ENCODE data around the gene AQP5.
A peak's percentile ranks its signal among the peaks of the same experiment; 100 is the strongest.

Gene AQP5

DNA sequence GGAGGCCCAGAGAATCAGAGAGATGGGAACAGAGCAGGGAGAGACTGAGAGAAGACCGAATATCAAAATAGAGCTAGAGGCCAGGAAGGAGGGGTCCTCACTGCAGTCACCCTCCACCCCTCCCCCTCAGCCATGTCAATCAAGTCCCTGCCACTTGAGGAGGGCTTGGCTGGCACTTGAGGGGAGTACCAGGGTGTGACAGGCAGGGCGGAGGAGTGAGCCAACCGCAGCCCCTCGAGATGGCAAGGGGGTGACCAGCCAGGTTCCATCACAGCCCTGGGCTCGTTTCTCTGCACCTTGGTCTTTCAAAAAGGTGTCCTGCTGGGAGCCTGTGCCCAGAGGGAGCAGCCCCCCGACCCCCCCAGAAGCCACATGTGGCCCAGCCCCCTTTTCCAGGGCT lies 4.2 kb downstream of the AQP5 start:
- H3K4me3 ChIP-seq (ENCODE audit: low read depth, low read length), result no peak overlapping the region
- in situ Hi-C loops (cut with HindIII; ENCODE audit: low pct_ligation_motif_present, low sequenced_read_pairs), result loop anchor here (5.0 to 25.0 kb wide), 2 partner anchors 101 to 221 kb away; no protein-coding TSS in a partner anchor

GRCh38 chr12:49966511-49967041 lies 4.9 kb downstream of the AQP5 start:
- Histone ChIP-seq H3K36me3 (replicated peaks) (no peaks in the 10 kb centered on the region), H3K27ac (no peak overlapping the region), H3K4me3 (ENCODE audit: low read depth, low read length) (no peak overlapping the region), H3K27me3 (replicated peaks) (peaks cover 33% of the 10 kb centered on the region)
- no peak for DNase-seq
- TF ChIP-seq CTCF (IDR thresholded peaks at IDR 0.05; ENCODE audit: low read depth, low read length, missing control alignments), result no peak
- in situ Hi-C loops (cut with HindIII; ENCODE audit: low pct_ligation_motif_present, low sequenced_read_pairs), result loop anchor here (5.0 to 25.0 kb wide), 2 partner anchors 101 to 221 kb away; no protein-coding TSS in a partner anchor

More for the DNA sequence above, 4.2 kb downstream of the AQP5 start:
- no peaks in the 10 kb centered on the region for H3K36me3 ChIP-seq (replicated peaks)
- H3K27me3 ChIP-seq (replicated peaks), result peaks cover 40% of the 10 kb centered on the region
- DNase-seq, result no peak
- no peak for TF ChIP-seq CTCF (IDR thresholded peaks at IDR 0.05; ENCODE audit: low read depth, low read length, missing control alignments)
- H3K27ac ChIP-seq, result no peak overlapping the region

DNA sequence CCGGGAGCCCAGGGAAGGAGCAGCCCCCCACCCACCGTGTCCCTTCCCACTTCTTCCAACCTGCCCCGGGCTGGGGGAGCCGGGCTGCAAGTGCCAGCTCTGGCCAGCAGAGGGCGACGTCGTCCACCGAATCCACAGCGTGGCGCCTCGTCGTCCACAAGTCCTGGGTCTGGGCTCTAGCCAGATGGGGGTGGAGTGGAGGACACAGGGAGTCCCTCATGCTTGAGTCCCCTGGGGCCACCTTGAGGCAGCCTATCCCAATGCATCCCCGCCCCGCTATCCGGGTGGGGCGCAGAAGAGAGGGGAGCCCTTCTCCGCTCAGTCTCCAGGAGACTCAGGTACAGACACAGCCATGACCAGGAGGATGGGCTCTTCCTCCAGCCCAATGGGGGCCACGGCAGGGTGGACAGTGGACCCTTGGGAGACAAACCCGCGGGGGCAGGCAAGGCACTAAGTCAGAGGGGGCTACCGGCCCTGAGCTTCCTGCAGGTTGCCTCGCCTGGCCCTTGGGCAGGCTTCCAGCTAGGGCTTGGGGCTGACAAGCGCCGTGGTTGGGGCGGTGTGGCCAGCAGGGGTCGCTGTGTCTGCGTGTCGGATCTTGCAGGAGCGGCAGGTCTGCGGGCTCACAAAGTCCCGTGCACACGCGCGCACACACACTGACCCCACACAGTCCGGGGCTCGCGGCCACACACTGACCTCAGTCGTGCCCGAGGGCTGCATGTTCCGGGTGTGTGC lies 5.5 kb downstream of the AQP5 start:
- H3K27ac ChIP-seq, result no peak overlapping the region
- peak; percentile 90 for TF ChIP-seq CTCF (IDR thresholded peaks at IDR 0.05; ENCODE audit: low read depth, low read length, missing control alignments)
- H3K36me3 ChIP-seq (replicated peaks), result no peaks in the 10 kb centered on the region
- peaks cover 29% of the 10 kb centered on the region for H3K27me3 ChIP-seq (replicated peaks)
- peak overlapping the region; percentile 40 for H3K4me3 ChIP-seq (ENCODE audit: low read depth, low read length)
- in situ Hi-C loops (cut with HindIII; ENCODE audit: low pct_ligation_motif_present, low sequenced_read_pairs), result loop anchor here (5.0 to 25.0 kb wide), 2 partner anchors 100 to 220 kb away; no protein-coding TSS in a partner anchor
- peak; percentile 76 for DNase-seq

- Histone ChIP-seq H3K36me3 (replicated peaks) (no peaks in the 10 kb centered on the region), H3K4me3 (ENCODE audit: low read depth, low read length) (peak overlapping the region; percentile 40), H3K27ac (no peak overlapping the region), H3K27me3 (replicated peaks) (peaks cover 28% of the 10 kb centered on the region)
- in situ Hi-C loops (cut with HindIII; ENCODE audit: low pct_ligation_motif_present, low sequenced_read_pairs), result loop anchor here (5.0 to 25.0 kb wide), 2 partner anchors 99 to 219 kb away; no protein-coding TSS in a partner anchor
- no peak for TF ChIP-seq CTCF (IDR thresholded peaks at IDR 0.05; ENCODE audit: low read depth, low read length, missing control alignments)
- no peak for DNase-seq
Measured at GRCh38 chr12:49967777-49968250, 6.1 kb downstream of the AQP5 start.

DNA sequence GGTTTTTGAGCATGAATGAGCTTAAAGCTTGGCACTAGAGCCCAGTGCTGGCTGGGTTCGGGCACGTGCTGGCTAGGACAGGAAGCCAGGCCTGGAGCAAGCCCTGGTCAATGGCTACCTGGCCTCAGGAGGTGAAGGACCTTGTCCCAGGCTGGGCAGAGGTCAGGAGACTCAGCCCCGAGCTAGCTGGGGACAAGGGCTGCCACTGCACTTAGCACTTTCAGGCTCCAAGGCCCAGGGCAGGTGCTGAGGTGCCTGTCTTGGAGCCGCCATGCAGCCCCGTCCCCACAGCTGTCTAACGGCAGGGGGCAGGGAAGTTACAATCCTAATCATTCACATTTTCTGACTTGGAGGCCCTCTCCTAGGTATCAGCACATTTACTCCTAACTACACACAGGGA lies 6.8 kb downstream of the AQP5 start:
- no peaks in the 10 kb centered on the region for H3K36me3 ChIP-seq (replicated peaks)
- no peak for TF ChIP-seq CTCF (IDR thresholded peaks at IDR 0.05; ENCODE audit: low read depth, low read length, missing control alignments)
- H3K4me3 ChIP-seq (ENCODE audit: low read depth, low read length), result no peak overlapping the region
- in situ Hi-C loops (cut with HindIII; ENCODE audit: low pct_ligation_motif_present, low sequenced_read_pairs), result loop anchor here (5.0 to 25.0 kb wide), 2 partner anchors 99 to 219 kb away; no protein-coding TSS in a partner anchor
- no peak overlapping the region for H3K27ac ChIP-seq
- H3K27me3 ChIP-seq (replicated peaks), result peaks cover 24% of the 10 kb centered on the region
- no peak for DNase-seq
